ENCODE data around the gene EBP.
A peak's percentile ranks its signal among the peaks of the same experiment; 100 is the strongest.

The EBP gene

DNA sequence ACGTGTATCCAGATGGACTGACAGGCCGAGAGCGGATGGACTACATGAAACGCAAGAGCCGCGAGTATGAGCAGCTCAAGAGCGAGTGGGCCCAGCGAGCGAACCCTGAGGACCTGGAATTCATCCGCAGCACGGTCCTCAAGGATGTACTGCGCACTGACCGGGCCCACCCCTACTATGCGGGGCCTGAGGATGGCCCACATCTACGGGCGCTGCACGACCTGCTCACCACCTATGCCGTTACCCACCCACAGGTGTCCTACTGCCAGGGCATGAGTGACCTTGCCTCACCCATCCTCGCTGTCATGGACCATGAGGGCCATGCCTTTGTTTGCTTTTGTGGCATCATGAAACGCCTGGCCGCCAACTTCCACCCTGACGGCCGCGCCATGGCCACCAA, 38.0 kb downstream of the EBP start:
- Histone ChIP-seq H3K4me3 (ENCODE audit: low read length) (no peak overlapping the region), H3K27ac (ENCODE audit: low read length) (no peak overlapping the region), H3K9ac (ENCODE audit: low read depth, low read length) (no peak overlapping the region), H3K36me3 (ENCODE audit: insufficient read depth, low read depth, low read length) (no peaks in the 10 kb centered on the region), H3K27me3 (ENCODE audit: insufficient read depth, low read length) (no peaks in the 10 kb centered on the region), H3K4me1 (ENCODE audit: insufficient read depth, low read length) (no peaks in the 10 kb centered on the region), H3K9me3 (ENCODE audit: insufficient read depth, low read depth, low read length) (no peaks in the 10 kb centered on the region)

DNA sequence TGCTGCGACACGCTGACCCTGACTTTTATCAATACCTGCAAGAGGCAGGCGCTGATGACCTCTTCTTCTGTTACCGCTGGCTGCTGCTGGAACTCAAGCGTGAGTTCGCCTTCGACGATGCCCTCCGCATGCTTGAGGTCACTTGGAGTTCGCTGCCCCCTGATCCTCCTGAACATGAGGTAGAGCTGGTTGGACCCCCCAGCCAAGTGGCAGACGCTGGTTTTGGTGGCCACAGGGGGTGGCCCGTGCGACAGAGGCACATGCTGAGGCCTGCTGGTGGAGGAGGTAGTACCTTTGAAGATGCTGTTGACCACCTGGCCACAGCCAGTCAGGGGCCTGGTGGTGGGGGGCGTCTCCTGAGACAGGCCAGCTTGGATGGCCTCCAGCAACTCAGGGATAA, 38.4 kb downstream of the EBP start:
- Histone ChIP-seq H3K27me3 (ENCODE audit: insufficient read depth, low read length) (no peaks in the 10 kb centered on the region), H3K4me3 (ENCODE audit: low read length) (no peak overlapping the region), H3K9ac (ENCODE audit: low read depth, low read length) (no peak overlapping the region), H3K36me3 (ENCODE audit: insufficient read depth, low read depth, low read length) (no peaks in the 10 kb centered on the region), H3K9me3 (ENCODE audit: insufficient read depth, low read depth, low read length) (no peaks in the 10 kb centered on the region), H3K27ac (ENCODE audit: low read length) (no peak overlapping the region), H3K4me1 (ENCODE audit: insufficient read depth, low read length) (no peaks in the 10 kb centered on the region)

GRCh38 chrX:48560681-48561080, 39.1 kb downstream of the EBP start:
- Histone ChIP-seq H3K4me1 (ENCODE audit: insufficient read depth, low read length) (no peaks in the 10 kb centered on the region), H3K36me3 (ENCODE audit: insufficient read depth, low read depth, low read length) (no peaks in the 10 kb centered on the region), H3K4me3 (ENCODE audit: low read length) (no peak overlapping the region), H3K9ac (ENCODE audit: low read depth, low read length) (no peak overlapping the region), H3K9me3 (ENCODE audit: insufficient read depth, low read depth, low read length) (no peaks in the 10 kb centered on the region), H3K27ac (ENCODE audit: low read length) (no peak overlapping the region), H3K27me3 (ENCODE audit: insufficient read depth, low read length) (no peaks in the 10 kb centered on the region)

- H3K4me3 ChIP-seq (ENCODE audit: low read length), result no peak overlapping the region
- H3K4me1 ChIP-seq (ENCODE audit: insufficient read depth, low read length), result no peaks in the 10 kb centered on the region
- H3K9ac ChIP-seq (ENCODE audit: low read depth, low read length), result no peak overlapping the region
- no peak overlapping the region for H3K27ac ChIP-seq (ENCODE audit: low read length)
- no peaks in the 10 kb centered on the region for H3K27me3 ChIP-seq (ENCODE audit: insufficient read depth, low read length)
- peaks cover 2% of the 10 kb centered on the region; the same call in 1 of the 2 replicates for H3K36me3 ChIP-seq (ENCODE audit: insufficient read depth, low read depth, low read length)
- H3K9me3 ChIP-seq (ENCODE audit: insufficient read depth, low read depth, low read length), result no peaks in the 10 kb centered on the region
Measured at GRCh38 chrX:48569958-48570357, 48.4 kb downstream of the EBP start.

DNA sequence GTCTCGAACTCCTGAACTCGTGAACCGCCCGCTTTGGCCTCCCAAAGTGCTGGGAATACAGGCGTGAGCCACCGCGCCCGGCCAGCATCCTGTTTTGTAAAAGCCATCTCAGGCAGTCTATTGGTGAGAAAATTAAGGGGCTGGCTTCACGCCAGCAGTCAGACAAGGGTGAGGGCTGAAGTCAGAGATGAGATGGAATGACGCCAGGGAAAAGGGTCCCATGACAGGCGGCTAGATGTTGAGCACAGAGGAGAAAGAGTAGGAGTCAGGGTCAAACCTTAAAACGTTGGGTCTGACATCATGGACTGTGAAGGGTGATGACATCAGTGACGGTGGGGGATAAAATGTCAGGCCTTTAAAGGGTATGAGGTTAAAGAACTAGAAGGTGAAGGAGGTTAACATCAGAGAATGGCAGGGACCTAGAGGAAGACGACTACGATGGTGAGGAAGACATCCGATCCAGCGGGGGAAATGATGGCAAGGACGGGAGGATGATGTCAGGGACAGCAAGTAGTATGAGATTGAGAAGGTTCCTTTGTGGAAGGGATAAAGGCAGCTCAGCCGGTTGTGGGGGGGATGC, 52.2 kb downstream of the EBP start:
- peak overlapping the region; percentile 98; the same call in 1 of the 2 replicates for H3K9ac ChIP-seq (ENCODE audit: low read depth, low read length)
- H3K4me1 ChIP-seq (ENCODE audit: insufficient read depth, low read length), result peaks cover 7% of the 10 kb centered on the region; the same call in 1 of the 2 replicates
- peaks cover 40% of the 10 kb centered on the region for H3K36me3 ChIP-seq (ENCODE audit: insufficient read depth, low read depth, low read length)
- H3K4me3 ChIP-seq (ENCODE audit: low read length), result peak overlapping the region; percentile 94
- no peaks in the 10 kb centered on the region for H3K27me3 ChIP-seq (ENCODE audit: insufficient read depth, low read length)
- no peaks in the 10 kb centered on the region for H3K9me3 ChIP-seq (ENCODE audit: insufficient read depth, low read depth, low read length)
- H3K27ac ChIP-seq (ENCODE audit: low read length), result peak overlapping the region; percentile 97

DNA sequence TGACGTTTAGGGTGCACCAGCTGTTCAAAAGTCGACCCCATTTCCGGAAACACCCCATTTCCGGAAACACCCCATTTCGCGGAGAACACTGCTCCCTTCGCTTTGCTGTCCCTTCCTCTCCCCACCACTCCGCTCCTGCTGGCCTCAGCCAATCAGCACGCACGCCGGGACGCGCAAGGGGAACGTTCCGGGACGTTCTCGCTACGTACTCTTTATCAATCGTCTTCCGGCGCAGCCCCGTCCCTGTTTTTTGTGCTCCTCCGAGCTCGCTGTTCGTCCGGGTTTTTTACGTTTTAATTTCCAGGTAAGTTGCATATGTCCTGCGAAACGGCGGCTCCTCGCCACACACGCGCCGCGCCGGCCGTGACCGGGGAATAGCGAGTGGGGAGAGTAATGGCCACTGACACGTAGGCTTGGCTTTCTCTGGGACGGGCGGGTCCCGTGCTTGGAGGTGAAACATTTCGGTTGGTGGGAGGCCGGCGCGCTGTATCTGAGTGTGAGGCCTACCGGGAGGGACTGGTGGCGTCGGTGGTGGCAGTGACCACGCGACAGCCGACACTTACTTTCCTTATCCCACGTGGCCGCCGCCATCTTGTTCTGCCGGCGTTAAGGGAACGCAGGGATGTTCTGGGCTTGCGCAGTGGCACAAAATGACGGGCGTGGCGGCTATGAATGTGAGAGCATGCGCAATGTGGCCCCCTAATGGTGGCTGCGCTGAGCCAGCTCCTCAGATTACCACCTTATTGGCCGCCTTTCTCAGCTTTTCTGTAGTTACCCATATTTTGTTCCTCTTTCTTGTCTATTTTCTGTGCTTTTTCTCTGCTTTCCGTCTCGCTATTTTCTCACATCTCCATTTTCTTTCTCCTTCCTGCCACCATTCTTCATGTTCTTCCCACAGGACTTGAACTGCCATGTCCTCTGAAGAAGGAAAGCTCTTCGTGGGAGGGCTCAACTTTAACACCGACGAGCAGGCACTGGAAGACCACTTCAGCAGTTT, 53.0 kb downstream of the EBP start, which contains the start of gene RBM3:
Gene RBM3, plus strand, starts transcription at position 215 of the 997 bp plus-strand sequence. Its CDS starts 697 bp downstream, at position 912.
- Histone ChIP-seq H3K9me3 (ENCODE audit: insufficient read depth, low read depth, low read length) (no peaks in the 10 kb centered on the region), H3K27ac (ENCODE audit: low read length) (peak within 1 kb of the TSS; percentile 97), H3K4me1 (ENCODE audit: insufficient read depth, low read length) (peaks cover 7% of the 10 kb centered on the region; the same call in 1 of the 2 replicates), H3K27me3 (ENCODE audit: insufficient read depth, low read length) (no peaks in the 10 kb centered on the region), H3K36me3 (ENCODE audit: insufficient read depth, low read depth, low read length) (peaks cover 48% of the 10 kb centered on the region), H3K4me3 (ENCODE audit: low read length) (peak within 1 kb of the TSS; percentile 94), H3K9ac (ENCODE audit: low read depth, low read length) (peak within 1 kb of the TSS; percentile 98)

DNA sequence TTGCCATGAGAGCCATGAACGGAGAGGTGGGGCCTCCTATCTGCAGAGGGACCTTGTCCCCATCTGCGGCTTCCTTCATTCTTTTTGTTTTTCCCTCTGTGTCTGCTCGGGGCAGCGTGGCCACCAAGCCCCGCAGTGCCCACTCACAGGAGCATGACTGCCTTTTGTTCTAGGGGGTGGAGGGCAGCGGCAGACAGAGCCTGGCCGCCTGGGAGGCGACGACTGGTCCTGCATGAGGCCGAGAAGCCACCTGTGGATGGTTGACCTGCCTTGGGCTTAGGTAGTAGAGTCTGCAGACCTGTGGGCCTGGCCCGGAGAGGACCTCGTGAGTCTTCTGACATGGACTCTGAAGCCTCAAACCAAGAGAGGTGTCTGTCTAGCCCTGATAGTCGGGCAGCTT, 54.0 kb downstream of the EBP start:
- H3K27ac ChIP-seq (ENCODE audit: low read length), result no peak overlapping the region
- peaks cover 53% of the 10 kb centered on the region for H3K36me3 ChIP-seq (ENCODE audit: insufficient read depth, low read depth, low read length)
- H3K9me3 ChIP-seq (ENCODE audit: insufficient read depth, low read depth, low read length), result no peaks in the 10 kb centered on the region
- peak overlapping the region; percentile 94 for H3K4me3 ChIP-seq (ENCODE audit: low read length)
- H3K27me3 ChIP-seq (ENCODE audit: insufficient read depth, low read length), result no peaks in the 10 kb centered on the region
- peak overlapping the region; percentile 98 for H3K9ac ChIP-seq (ENCODE audit: low read depth, low read length)
- peaks cover 7% of the 10 kb centered on the region; the same call in 1 of the 2 replicates for H3K4me1 ChIP-seq (ENCODE audit: insufficient read depth, low read length)

- Histone ChIP-seq H3K27me3 (ENCODE audit: insufficient read depth, low read length) (no peaks in the 10 kb centered on the region), H3K27ac (ENCODE audit: low read length) (no peak overlapping the region), H3K36me3 (ENCODE audit: insufficient read depth, low read depth, low read length) (peaks cover 53% of the 10 kb centered on the region), H3K4me1 (ENCODE audit: insufficient read depth, low read length) (peaks cover 7% of the 10 kb centered on the region; the same call in 1 of the 2 replicates), H3K9ac (ENCODE audit: low read depth, low read length) (peak overlapping the region; percentile 98; the same call in 1 of the 2 replicates), H3K9me3 (ENCODE audit: insufficient read depth, low read depth, low read length) (no peaks in the 10 kb centered on the region), H3K4me3 (ENCODE audit: low read length) (peak overlapping the region; percentile 94; the same call in 1 of the 2 replicates)
Measured at GRCh38 chrX:48576108-48576507, 54.5 kb downstream of the EBP start.

Measured in iPS-20b (cell line).